Endothelial cell of umbilical vein (primary cell): ENCODE data around the gene TXNRD3. TPM values are rescaled to one million over a fixed set of nuclear protein-coding genes. Genes with fewer than 3 reads are reported as not detected.

Experiments used
- BruUV-seq: library from RNA; stranded (reverse); fragments of 400-500 nt; replicated peaks from 2 replicates; lab custom pipeline; 2021; lab: Mats Ljungman, UMichigan
- CTCF ChIA-PET: fragments of 300-600, 350-600 bp; sonication (Branson Sonifier 250); formaldehyde crosslinking; loops from one replicate; lab custom pipeline; 2021; ENCODE audit warnings: antibody characterized with exemption, inconsistent platforms; lab: Charles Lee
- POLR2A ChIA-PET: fragments of 300-600, 350-600 bp; sonication (Branson Sonifier 250); formaldehyde crosslinking; loops from one replicate; lab custom pipeline; 2021; ENCODE audit warnings: antibody characterized with exemption, inconsistent platforms; lab: Charles Lee
- DNase-seq: peaks from one replicate; pipeline ENCODE4 v3.0.0-alpha.2; 2011; ENCODE audit warnings: low read depth, low spot score
- FAIRE-seq: peaks from 2 replicates; lab custom pipeline; 2011; peaks lifted over from hg19 to GRCh38; lab: Jason Lieb, UNC
- H2AFZ ChIP-seq: 2 replicates; pipeline ENCODE4 v1.6.0; 2012; ENCODE audit warnings: low read depth, low read length, control low read depth, inconsistent platforms
- H3K27ac ChIP-seq: 2 replicates; pipeline ENCODE4 v1.5.1; 2011; ENCODE audit warnings: low read depth, mild to moderate bottlenecking, control low read depth, low read length, moderate library complexity; ENCODE audit not compliant: insufficient read depth
- H3K27me3 ChIP-seq, 2 experiments: 2 replicates each; pipeline versions ENCODE4 v1.6.0 to v1.6.1; 2011; ENCODE audit warnings: low read length in 2 of 2, mixed read lengths in 1 of 2; ENCODE audit not compliant: control insufficient read depth in 2 of 2, insufficient read depth in 2 of 2
- H3K36me3 ChIP-seq, 2 experiments: 2 replicates in 1 of 2; 3 replicates in 1 of 2; pipeline ENCODE4 v1.5.1; 2011; ENCODE audit warnings: low read length in 2 of 2, mild to moderate bottlenecking in 1 of 2, moderate library complexity in 1 of 2; ENCODE audit not compliant: control insufficient read depth in 2 of 2, insufficient read depth in 2 of 2; ENCODE audit errors: extremely low read depth in 1 of 2
- H3K4me1 ChIP-seq: 3 replicates; pipeline ENCODE4 v1.5.1; 2011; ENCODE audit warnings: mild to moderate bottlenecking, low read length; ENCODE audit not compliant: control insufficient read depth, insufficient read depth; ENCODE audit errors: extremely low read depth
- H3K4me2 ChIP-seq: 2 replicates; pipeline ENCODE4 v1.6.1; 2011; ENCODE audit warnings: low read length, control low read depth, mixed read lengths; ENCODE audit not compliant: insufficient read depth
- H3K4me3 ChIP-seq, 3 experiments: fragments of 200-600 bp in 1 of 3; sonication (generic), shearing (Covaris generic) in 1 of 3; replicated peaks in 1 of 3; 2 replicates each; pipeline ENCODE4 v1.5.1; 2011 to 2016; ENCODE audit warnings: control low read depth in 3 of 3, low read length in 3 of 3, mild to moderate bottlenecking in 2 of 3, inconsistent platforms in 1 of 3, low read depth in 1 of 3, moderate library complexity in 1 of 3; ENCODE audit not compliant: insufficient read depth in 1 of 3
- H3K79me2 ChIP-seq: 2 replicates; pipeline ENCODE4 v1.6.0; 2012; ENCODE audit warnings: low read length, inconsistent platforms; ENCODE audit not compliant: control insufficient read depth, insufficient read depth
- H3K9ac ChIP-seq: replicated peaks from 2 replicates; pipeline ENCODE3; 2011; ENCODE audit warnings: low read length, control low read depth; ENCODE audit not compliant: insufficient read depth; ENCODE audit errors: extremely low read depth
- H3K9me1 ChIP-seq: replicated peaks from 3 replicates; pipeline ENCODE4 v1.6.0; 2011; ENCODE audit warnings: mild to moderate bottlenecking, low read length; ENCODE audit not compliant: control insufficient read depth, insufficient read depth; ENCODE audit errors: extremely low read depth
- H3K9me3 ChIP-seq: replicated peaks from 2 replicates; pipeline ENCODE4 v1.5.1; 2012; ENCODE audit warnings: low read length, inconsistent platforms; ENCODE audit not compliant: control insufficient read depth, insufficient read depth
- H4K20me1 ChIP-seq: replicated peaks from 2 replicates; pipeline ENCODE3; 2011; ENCODE audit warnings: mild to moderate bottlenecking, low read length; ENCODE audit not compliant: control insufficient read depth, insufficient read depth; ENCODE audit errors: extremely low read depth
- EZH2 ChIP-seq: IDR thresholded peaks from 2 replicates; pipeline ENCODE4 v1.6.1; 2012; ENCODE audit warnings: borderline replicate concordance, low read depth, mild to moderate bottlenecking, moderate library complexity, low read length, inconsistent platforms; ENCODE audit not compliant: severe bottlenecking
- FOS ChIP-seq: IDR thresholded peaks from 2 replicates; pipeline ENCODE4 v1.6.1; 2011; ENCODE audit warnings: mild to moderate bottlenecking, low read length, moderate library complexity, borderline replicate concordance; ENCODE audit not compliant: insufficient read depth
- GATA2 ChIP-seq: IDR thresholded peaks from 2 replicates; pipeline ENCODE4 v1.7.0; 2011; ENCODE audit warnings: low read depth, mild to moderate bottlenecking, moderate library complexity, mixed read lengths, low read length; ENCODE audit not compliant: insufficient read length, insufficient read depth
- JUN ChIP-seq: IDR thresholded peaks from 2 replicates; pipeline ENCODE4 v1.6.1; 2011; ENCODE audit warnings: borderline replicate concordance, low read depth; ENCODE audit not compliant: insufficient read length, insufficient read depth
- MYC ChIP-seq: IDR thresholded peaks from one replicate; pipeline ENCODE4 v1.6.1; 2011; ENCODE audit warnings: mild to moderate bottlenecking, low read depth, low read length
- POLR2A ChIP-seq: IDR thresholded peaks from 2 replicates; pipeline ENCODE4 v1.6.1; 2012; ENCODE audit warnings: low read depth, mild to moderate bottlenecking, control low read depth, low read length
- POLR2AphosphoS5 ChIP-seq: IDR thresholded peaks from 2 replicates; pipeline ENCODE4 v1.6.1; 2012; ENCODE audit warnings: low read depth, mild to moderate bottlenecking, control low read depth, low read length, moderate library complexity; ENCODE audit not compliant: insufficient read depth
- dilution Hi-C: fragments of 300-500 bp; cut with MboI; formaldehyde crosslinking; loops from one replicate; pipeline ENCODE4 v1.15.0; 2019; ENCODE audit warnings: low sequenced_read_pairs; ENCODE audit not compliant: extremely low pct_ligation_motif_present
- intact Hi-C: fragments of 100-400 bp; cut with micrococcal nuclease; formaldehyde crosslinking; loops from one replicate; pipeline ENCODE4 v1.10.0; 2022
- polyA plus RNA-seq, 4 experiments: library from polyadenylated mRNA; depleted of rRNA in 3 of 4; stranded (reverse) in 3 of 4; unstranded in 1 of 4; fragments of >200 nt; gene quantifications; 2 replicates each; pipeline versions ENCODE4 v1.2.1 to v1.2.3, GENCODE V29; 2011 to 2012; ENCODE audit warnings: missing spikeins in 1 of 4
- total RNA-seq: library from RNA; stranded (reverse); gene quantifications from 2 replicates; pipeline ENCODE4 v1.2.3, GENCODE V29; 2021
- TF ChIP-seq, protein P1 (sequence below): IDR thresholded peaks from 2 replicates; pipeline ENCODE4 v1.6.1; 2011; ENCODE audit not compliant: insufficient read depth, insufficient read length
- TF ChIP-seq, protein P2 (sequence below), 2 donors: IDR thresholded peaks; 1 replicate in 1 of 2; 2 replicates in 1 of 2; pipeline ENCODE4 v1.5.1; 2011; ENCODE audit warnings: low read length in 2 of 2, mild to moderate bottlenecking in 2 of 2, moderate library complexity in 2 of 2, control low read depth in 1 of 2, inconsistent platforms in 1 of 2, low read depth in 1 of 2; ENCODE audit not compliant: insufficient read depth in 1 of 2; ENCODE audit errors: extremely low read depth in 1 of 2

Gene TXNRD3
- total and polyA plus RNA-seq, 2 donors (not counting 3 experiments of a cell fraction or from before 2014, with no cell fraction given), result 2.6 to 7.1 TPM

DNA sequence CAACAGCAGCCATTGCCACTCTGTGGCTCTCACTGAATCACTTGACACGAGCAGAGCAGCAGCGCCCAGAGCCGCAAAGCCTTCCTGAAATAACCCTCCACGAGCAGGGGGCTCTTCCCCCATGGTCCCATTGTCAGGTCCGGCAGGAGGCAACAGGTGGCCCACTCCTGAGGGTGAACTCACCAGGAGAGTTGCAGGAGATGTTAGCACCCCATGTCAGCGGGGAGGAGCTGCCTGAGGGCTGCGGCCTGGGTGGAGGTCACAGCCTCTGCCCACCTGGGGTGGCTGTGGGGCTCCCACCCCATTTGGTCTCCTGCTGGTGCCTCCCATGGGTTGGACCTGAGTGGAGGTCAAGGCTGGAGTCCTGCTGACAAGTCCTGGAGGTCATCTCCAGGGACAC lies 83.8 kb downstream of the TXNRD3 start:
- Histone ChIP-seq H3K36me3 (no peaks in the 10 kb centered on the region), H2AFZ (no peak overlapping the region), H3K4me3 (no peak overlapping the region), H3K9me1 (no peaks in the 10 kb centered on the region), H3K4me2 (no peak overlapping the region), H3K79me2 (no peaks in the 10 kb centered on the region), H3K27ac (no peak overlapping the region), H3K9me3 (no peaks in the 10 kb centered on the region), H3K27me3 (peaks cover 0 to 13% of the 10 kb centered on the region in 2 experiments), H3K9ac (no peak overlapping the region), H3K4me1 (no peaks in the 10 kb centered on the region), H4K20me1 (no peaks in the 10 kb centered on the region)
- dilution Hi-C loops (no loop called here), intact Hi-C loops (no loop called here)
- no peak for FAIRE-seq
- POLR2A ChIA-PET, result no interaction called here
- CTCF ChIA-PET, result no interaction called here
- TF ChIP-seq, protein P1, sequence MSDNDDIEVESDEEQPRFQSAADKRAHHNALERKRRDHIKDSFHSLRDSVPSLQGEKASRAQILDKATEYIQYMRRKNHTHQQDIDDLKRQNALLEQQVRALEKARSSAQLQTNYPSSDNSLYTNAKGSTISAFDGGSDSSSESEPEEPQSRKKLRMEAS, result no peak
- no peak for TF ChIP-seq EZH2
- no peak for TF ChIP-seq POLR2A
- no peak for TF ChIP-seq POLR2AphosphoS5
- no peak for TF ChIP-seq GATA2
- no peak for TF ChIP-seq MYC
- TF ChIP-seq JUN, result no peak
- no peak for TF ChIP-seq FOS
- TF ChIP-seq, protein P2, sequence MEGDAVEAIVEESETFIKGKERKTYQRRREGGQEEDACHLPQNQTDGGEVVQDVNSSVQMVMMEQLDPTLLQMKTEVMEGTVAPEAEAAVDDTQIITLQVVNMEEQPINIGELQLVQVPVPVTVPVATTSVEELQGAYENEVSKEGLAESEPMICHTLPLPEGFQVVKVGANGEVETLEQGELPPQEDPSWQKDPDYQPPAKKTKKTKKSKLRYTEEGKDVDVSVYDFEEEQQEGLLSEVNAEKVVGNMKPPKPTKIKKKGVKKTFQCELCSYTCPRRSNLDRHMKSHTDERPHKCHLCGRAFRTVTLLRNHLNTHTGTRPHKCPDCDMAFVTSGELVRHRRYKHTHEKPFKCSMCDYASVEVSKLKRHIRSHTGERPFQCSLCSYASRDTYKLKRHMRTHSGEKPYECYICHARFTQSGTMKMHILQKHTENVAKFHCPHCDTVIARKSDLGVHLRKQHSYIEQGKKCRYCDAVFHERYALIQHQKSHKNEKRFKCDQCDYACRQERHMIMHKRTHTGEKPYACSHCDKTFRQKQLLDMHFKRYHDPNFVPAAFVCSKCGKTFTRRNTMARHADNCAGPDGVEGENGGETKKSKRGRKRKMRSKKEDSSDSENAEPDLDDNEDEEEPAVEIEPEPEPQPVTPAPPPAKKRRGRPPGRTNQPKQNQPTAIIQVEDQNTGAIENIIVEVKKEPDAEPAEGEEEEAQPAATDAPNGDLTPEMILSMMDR (IDR thresholded peaks at IDR 0.05; ENCODE audit: extremely low read depth in 1 of 2, insufficient read depth in 1 of 2, low read depth in 1 of 2, low read length in 2 of 2), result no peak
- no TSS peak for BruUV-seq
- no peak for DNase-seq
